NT2/D1 (cell line): ENCODE measurements around the gene CYP1A2.

ENCODE experiments used
- DNase-seq: peaks from one replicate; pipeline ENCODE4 v3.0.0-alpha.2; 2011; ENCODE audit warnings: low read depth, low spot score
- H3K27me3 ChIP-seq: 2 replicates; pipeline ENCODE4 v1.6.0; 2011; ENCODE audit warnings: mild to moderate bottlenecking; ENCODE audit not compliant: insufficient read length, insufficient read depth
- H3K36me3 ChIP-seq: 2 replicates; pipeline ENCODE4 v1.6.1; 2011; ENCODE audit warnings: mild to moderate bottlenecking, low read length, mixed read lengths; ENCODE audit not compliant: insufficient read depth, insufficient read length
- H3K4me1 ChIP-seq: 2 replicates; pipeline ENCODE4 v1.5.1; 2011; ENCODE audit not compliant: insufficient read depth, insufficient read length
- H3K4me3 ChIP-seq: 2 replicates; pipeline ENCODE4 v1.5.1; 2011; ENCODE audit warnings: low read depth; ENCODE audit not compliant: insufficient read length
- H3K9ac ChIP-seq: 2 replicates; pipeline ENCODE4 v1.6.0; 2011; ENCODE audit warnings: low read depth; ENCODE audit not compliant: insufficient read length
- H3K9me3 ChIP-seq: 2 replicates; pipeline ENCODE4 v1.5.1; 2011; ENCODE audit warnings: mild to moderate bottlenecking, low read length; ENCODE audit not compliant: insufficient read depth
- SUZ12 ChIP-seq: IDR thresholded peaks from 2 replicates; pipeline ENCODE4 v1.6.1; 2011; ENCODE audit not compliant: insufficient read length, insufficient read depth; ENCODE audit errors: extremely low read depth
- YY1 ChIP-seq: IDR thresholded peaks from 2 replicates; pipeline ENCODE4 v1.6.1; 2011; ENCODE audit not compliant: insufficient read length, insufficient read depth
- ZNF274 ChIP-seq: IDR thresholded peaks from 2 replicates; pipeline ENCODE4 v1.6.1; 2011; ENCODE audit warnings: mild to moderate bottlenecking, low read depth, low read length

CYP1A2 gene

GRCh38 chr15:74793135-74794028, 44.7 kb downstream of the CYP1A2 start:
- Histone ChIP-seq H3K27me3 (no peaks in the 10 kb centered on the region), H3K4me1 (peaks cover 39% of the 10 kb centered on the region), H3K36me3 (peaks cover 42% of the 10 kb centered on the region), H3K4me3 (no peak overlapping the region), H3K9ac (no peak overlapping the region), H3K9me3 (no peaks in the 10 kb centered on the region)
- DNase-seq = no peak
- no peak for TF ChIP-seq SUZ12

DNA sequence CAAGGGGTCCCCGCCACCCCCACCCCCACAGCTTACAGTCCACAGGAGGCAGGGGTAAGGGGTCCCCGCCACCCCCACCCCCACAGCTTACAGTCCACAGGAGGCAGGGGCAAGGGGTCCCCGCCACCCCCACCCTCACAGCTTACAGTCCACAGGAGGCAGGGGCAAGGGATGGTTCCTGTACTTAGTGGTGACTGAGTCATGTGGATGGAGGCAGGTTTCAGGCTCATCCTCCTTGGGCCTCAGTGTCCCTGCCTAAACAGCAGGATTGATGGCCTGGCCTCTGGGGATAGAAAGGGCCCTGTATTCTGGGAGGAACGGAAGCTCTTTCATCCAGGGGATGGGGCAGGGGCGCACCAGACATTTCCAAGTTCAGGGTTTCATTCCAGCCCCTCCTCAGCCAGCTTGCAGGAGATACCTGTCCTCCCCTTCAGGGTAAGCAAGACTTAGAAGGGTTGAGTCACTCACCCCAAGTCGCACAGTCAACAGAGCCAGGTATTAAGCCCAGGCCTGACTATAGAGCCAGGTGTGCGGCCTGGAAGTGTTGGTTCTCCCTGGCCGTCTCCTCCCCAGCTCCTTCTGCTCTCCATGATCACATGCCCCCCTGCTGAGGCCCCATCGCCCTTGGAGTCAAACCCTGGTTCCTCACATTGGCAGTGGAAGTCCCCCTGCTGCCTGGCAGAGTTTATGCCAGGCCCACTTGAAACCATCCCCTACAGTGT, 45.8 kb downstream of the CYP1A2 start:
- H3K9me3 ChIP-seq = no peaks in the 10 kb centered on the region
- TF ChIP-seq YY1 = no peak
- no peak for TF ChIP-seq ZNF274
- no peak for TF ChIP-seq SUZ12
- no peak overlapping the region for H3K4me3 ChIP-seq
- peaks cover 29% of the 10 kb centered on the region for H3K4me1 ChIP-seq
- DNase-seq = no peak
- H3K9ac ChIP-seq = no peak overlapping the region
- H3K27me3 ChIP-seq = no peaks in the 10 kb centered on the region
- peaks cover 48% of the 10 kb centered on the region for H3K36me3 ChIP-seq

DNA sequence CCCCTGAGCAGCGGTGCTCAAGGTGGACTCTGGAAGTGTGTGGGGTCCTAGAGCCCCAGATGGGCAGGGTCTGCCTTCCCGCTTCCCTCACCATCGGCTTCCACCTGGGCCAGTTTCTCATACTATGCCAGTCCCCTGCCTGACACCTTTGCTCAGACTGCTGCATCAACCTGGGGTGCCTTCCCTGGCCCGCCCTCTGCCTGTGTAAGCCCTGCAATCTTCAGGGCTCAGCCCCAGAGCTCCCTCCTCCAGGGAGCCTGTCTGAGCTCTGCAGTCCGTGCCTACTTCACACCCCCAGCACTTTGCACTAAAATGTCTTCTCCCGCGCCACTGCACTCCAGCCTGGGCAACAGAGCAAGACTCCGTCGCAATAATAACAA, 46.3 kb downstream of the CYP1A2 start:
- Histone ChIP-seq H3K27me3 (no peaks in the 10 kb centered on the region), H3K36me3 (peaks cover 50% of the 10 kb centered on the region), H3K4me1 (peaks cover 29% of the 10 kb centered on the region), H3K9ac (no peak overlapping the region), H3K9me3 (no peaks in the 10 kb centered on the region), H3K4me3 (no peak overlapping the region)
- no peak for TF ChIP-seq ZNF274
- TF ChIP-seq YY1 = no peak
- no peak for TF ChIP-seq SUZ12
- DNase-seq = no peak

DNA sequence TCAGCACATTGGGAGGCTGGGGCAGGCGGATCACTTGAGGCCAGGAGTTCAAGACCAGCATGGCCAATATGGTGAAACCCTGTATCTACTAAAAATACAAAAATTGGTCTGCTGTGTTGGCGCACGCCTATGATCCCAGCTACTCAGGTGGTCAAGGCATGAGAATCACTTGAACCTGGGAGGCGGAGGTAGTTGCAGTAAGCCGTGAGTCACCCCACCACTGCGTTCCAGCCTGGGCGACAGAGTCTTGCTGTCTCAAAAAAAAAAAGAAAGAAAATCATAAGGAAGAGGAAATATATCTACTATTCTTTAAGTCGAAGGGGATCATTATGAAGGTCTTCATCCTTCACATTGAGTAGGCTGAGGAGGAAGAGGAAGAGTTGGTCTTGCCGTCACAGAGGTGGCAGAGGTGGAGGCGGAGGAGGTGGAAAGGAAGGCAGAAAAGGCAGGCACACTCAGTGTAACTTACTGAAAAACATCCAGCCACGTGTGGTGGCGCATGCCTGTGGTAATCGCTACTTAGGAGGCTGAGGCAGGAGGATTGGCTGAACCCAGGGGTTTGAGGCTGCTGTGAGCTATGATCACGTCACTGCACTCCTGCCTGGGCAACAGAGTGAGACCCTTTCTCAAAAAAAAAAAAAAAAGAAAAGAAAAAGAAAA, 47.5 kb downstream of the CYP1A2 start:
- Histone ChIP-seq H3K4me3 (no peak overlapping the region), H3K27me3 (no peaks in the 10 kb centered on the region), H3K9ac (no peak overlapping the region), H3K36me3 (peaks cover 61% of the 10 kb centered on the region), H3K9me3 (no peaks in the 10 kb centered on the region), H3K4me1 (peaks cover 33% of the 10 kb centered on the region)
- no peak for DNase-seq
- TF ChIP-seq ZNF274 (no peak), YY1 (no peak), SUZ12 (no peak)

DNA sequence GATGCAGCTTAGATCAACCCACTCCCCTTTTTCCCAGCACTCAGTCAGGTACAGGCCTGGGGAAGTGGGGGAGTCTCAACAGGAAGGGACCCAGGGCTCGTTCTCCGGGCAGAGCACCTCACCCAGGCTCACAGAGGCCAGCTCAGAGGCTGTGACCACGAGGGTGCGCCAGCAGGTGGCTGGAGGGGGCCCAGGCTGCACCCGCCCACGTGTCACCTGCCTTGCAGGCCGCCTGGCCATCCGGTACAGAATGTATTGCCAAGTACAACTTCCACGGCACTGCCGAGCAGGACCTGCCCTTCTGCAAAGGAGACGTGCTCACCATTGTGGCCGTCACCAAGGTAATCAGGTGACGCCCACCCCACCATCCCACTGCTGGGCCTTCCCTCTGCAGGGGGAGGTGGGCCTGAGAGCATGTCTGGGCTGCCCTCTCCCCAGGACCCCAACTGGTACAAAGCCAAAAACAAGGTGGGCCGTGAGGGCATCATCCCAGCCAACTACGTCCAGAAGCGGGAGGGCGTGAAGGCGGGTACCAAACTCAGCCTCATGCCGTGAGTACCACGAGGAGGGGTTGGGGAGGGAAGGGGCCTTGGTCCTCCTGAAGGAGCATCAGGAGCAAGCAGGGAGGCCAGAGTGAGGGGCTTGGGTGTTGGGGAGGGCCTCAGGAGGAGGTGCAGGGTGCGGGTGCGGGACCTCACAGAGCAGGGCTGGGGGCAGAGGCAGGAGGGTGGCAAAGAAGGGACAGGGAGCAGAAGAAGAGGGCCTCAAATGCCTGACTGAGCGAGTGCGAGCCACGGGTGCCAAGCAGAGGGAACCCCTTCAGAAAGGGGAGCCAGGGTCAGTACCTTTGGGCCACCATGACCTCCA, 50.0 kb downstream of the CYP1A2 start:
- Histone ChIP-seq H3K27me3 (no peaks in the 10 kb centered on the region), H3K9me3 (no peaks in the 10 kb centered on the region), H3K36me3 (peaks cover 77% of the 10 kb centered on the region), H3K4me1 (peaks cover 27% of the 10 kb centered on the region), H3K9ac (no peak overlapping the region), H3K4me3 (no peak overlapping the region)
- TF ChIP-seq ZNF274 = no peak
- no peak for TF ChIP-seq SUZ12
- TF ChIP-seq YY1 = no peak
- no peak for DNase-seq

- no peaks in the 10 kb centered on the region for H3K27me3 ChIP-seq
- peak overlapping the region; percentile 29 for H3K9ac ChIP-seq
- peaks cover 84% of the 10 kb centered on the region for H3K36me3 ChIP-seq
- TF ChIP-seq SUZ12 (no peak), YY1 (no peak), ZNF274 (no peak)
- DNase-seq = no peak
- H3K4me3 ChIP-seq = no peak overlapping the region
- peaks cover 26% of the 10 kb centered on the region for H3K4me1 ChIP-seq
- H3K9me3 ChIP-seq = no peaks in the 10 kb centered on the region
These were observed 50.7 kb downstream of the CYP1A2 start for GRCh38 chr15:74799255-74799855.
